Hypothalamus (tissue), 51 donors: ENCODE results near the gene TFCP2L1.

Experiments
- DNase-seq, 51 donors: peaks; one replicate each; lab custom pipeline; 2025; lab: John Stamatoyannopoulos, UW

TFCP2L1 gene

DNA sequence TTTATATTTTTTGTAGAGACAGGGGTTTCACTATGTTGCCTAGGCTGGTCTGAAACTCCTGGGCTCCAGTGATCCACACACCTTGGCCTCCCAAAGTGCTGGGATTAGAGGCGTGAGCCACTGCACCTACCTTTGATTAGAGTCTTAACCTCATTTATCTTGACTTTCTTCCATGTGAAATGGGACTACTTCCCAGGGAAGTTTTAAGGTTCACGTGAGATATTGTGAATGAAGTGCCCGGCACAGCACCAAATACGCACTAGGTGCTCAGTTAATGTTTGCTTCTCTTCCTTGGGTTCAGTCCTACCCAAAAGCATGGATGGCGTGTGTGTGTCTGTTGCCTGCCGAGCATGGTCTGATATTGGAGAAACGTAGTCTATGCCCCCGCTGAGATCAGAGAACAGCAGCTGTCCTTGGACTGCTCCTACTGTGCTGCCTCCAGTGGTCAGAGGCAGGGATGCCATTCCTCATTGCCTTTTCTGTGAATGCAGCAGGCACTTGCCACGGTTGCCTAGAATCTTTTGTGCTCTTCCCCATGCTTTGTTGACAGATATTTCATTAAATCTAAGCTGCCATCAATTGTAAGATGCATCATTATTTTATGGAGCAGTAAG lies 12.3 kb upstream of the TFCP2L1 start:
- DNase-seq = peak in 11 of 51 donors; percentile 7 to 45 (median 20)

DNA sequence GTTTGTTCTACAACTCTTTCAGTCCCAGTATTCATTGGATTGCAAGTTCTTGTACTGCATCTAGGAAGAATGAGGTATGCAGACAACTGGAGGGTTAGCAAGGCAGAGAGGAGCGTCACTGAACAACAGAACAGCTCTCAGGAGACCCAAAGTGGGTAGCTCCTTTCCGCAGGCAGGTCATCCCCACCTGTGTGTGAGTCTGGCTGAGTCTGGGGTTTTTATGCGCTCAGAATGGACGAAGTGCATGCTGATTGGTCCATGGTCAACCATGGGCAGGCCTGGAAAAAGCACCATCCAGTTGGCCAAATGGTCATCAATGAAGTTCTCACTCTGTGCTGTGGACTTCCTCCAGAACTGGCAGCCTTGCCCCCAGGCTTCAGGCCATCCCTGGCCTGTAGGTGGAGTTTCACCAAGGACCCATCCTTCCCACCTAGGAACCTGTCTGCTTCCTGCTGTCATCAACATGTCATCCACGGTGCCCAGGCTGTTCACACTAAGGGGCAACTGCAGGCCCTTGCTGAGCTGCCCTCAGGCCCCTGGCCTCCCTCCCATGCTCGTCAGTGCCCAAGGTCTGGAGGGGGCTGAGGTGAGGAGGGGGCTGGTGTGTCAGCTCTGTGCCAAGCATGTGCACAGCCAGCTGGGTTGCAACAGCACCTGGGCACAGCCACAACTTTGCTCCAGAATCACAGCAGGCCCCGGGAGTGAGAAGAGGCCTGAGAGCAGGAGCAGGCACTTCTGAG lies 11.1 kb upstream of the TFCP2L1 start:
- DNase-seq = no peak

DNA sequence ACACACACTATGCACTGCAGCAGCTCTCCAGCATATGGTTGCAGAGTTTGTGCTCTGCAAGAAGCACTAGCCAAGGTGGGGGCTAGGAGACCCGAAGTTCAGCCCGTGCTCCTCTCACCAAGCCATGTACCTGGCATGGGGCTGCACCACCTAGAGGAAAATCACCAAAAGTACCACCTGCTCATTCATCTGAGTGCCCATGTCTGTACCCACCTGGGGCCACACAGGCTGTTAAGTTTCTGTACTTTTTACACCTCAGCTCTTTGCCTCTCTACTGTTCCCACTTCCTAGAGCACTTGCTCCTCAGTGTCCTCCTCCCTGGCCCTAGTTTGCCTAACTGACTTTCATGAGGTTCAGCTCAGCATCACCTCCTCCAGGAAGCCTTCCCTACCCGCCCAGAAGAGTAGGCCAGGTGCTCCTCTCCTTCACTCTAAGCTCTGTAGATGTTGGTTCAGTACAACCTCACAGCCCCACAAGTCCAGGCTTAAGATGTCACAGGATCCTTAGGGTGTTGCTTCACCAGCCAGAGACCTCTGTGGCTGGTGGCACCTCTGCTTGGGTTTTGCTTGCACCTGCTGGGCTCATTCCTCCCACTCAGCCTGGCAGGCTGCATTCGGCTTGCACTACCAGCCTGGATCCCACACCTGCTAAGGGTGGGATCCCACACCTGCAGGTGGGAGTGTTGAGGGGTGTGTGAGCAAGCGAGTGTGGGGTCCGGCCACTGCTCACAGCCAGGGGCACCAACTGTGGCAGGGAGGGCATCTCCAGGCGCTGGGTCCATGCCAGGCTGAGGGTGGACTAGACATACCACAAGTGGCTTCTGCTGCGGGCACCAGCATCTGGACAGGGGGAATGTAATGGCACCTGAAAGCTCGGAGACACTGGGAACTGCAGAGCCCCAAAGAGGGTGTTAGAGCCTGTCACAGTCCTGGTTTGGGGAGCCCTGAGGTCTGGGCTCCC lies 10.2 kb upstream of the TFCP2L1 start:
- DNase-seq = no peak

DNA sequence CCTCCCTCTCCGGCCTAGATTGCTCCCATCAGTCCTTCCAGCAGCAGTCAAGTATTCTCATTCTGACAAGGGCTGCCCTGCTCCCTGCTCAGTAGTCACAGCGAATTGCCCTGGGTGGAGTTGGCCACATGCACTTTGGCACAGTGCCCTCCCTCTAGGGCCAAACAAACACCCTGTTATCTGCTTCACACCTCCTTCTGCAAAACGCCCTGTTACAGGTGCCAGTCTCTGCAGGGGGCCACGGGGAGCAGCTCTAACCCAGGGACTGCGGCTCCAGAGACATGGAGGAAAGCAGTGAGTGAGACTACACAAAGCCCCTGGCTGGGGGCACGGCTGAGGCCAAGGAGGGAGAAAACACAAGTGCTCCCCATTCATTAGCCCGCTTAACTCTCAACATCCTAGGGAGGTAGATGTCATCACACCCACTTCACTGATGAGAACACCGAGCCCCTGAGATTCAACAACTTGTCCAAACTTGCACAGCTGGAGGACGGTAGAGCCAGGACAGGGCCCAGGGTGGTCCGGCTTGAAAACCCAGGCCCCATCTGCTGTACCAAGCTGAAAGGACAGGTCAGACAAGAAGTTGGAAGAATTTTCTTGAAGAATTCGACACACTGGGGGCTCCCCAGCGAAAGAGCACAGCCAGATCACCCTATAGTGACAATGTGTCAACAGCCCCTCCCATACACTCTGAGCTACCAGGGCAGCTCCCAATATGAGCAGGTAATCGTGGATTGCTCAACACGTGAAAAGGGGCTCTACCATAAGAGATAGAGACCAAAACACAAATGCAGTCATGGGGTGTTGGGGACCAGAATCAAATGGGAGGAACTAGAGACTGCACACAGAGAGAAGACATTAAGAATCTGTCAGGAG lies 8.7 kb upstream of the TFCP2L1 start:
- no peak for DNase-seq

DNA sequence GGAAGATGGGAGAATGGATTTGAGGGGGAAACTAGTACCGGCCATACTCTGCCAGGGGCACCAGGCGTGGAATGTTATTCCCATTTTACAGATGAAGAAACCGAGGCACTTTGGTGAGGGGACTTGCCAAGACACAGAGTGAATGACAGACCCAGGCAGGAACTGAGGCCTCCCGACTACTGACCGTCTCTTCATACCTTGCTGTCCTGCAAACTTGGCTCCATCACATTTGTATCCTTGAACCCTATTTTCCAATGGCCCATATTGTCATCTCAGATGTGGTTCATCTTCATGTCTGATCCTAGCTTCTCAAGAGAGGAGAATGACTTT lies 6.2 kb upstream of the TFCP2L1 start:
- DNase-seq = no peak

DNA sequence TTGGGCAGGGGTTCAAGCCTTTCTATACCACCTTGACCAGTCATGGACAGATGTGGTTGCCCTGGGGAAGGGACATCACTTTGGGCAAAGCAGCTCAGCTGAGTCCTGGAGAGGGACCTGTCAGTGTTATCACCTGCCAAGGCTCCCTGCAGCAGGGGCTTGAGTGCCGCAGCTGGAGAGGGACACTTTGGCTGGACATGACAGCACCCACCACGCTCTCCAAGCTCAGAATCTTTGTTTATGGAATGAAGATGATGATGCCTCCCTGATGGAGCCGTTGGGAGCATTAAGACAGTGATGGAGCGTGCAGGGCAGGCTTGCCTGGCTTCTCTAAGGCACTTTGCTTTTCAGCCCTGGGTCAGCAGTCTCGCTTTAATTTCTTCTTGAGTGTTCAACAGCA lies 4.3 kb upstream of the TFCP2L1 start:
- no peak for DNase-seq

DNA sequence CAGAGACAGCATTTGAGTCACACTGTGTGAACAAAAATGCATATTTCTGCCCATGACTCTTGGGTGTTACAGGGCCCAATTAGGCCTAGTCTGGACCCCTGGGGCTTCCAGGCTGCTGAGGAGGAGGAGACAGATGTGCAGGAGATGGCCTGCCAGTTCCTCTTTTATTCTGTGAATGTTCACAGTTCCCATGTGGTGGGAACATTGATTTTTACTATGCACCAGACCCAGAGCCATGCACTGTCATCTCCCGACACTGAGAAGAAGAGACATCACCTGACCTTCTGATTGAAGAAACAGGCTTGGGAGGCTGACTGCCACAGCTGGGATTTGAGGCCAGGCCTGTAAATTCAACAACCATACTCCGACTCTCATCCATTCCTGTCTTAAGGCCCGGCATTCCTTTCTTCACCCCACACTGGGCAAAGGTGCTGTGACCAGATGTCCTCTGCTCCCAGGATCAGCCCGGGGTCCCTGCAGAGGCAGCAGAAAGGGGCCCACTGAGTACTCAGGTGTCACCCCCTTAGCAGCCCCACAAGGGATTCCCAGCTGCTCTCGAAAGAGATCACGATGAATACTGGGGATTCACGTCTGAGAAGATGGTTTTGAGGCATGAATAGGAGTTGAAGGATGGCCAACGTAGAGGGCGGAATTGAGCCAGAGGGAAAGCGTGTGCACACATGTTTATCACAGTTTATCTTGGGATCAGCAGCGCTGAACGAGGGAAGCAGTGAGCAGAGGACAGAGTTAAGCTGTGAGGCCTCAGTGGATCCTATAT lies 3.6 kb upstream of the TFCP2L1 start:
- no peak for DNase-seq

DNA sequence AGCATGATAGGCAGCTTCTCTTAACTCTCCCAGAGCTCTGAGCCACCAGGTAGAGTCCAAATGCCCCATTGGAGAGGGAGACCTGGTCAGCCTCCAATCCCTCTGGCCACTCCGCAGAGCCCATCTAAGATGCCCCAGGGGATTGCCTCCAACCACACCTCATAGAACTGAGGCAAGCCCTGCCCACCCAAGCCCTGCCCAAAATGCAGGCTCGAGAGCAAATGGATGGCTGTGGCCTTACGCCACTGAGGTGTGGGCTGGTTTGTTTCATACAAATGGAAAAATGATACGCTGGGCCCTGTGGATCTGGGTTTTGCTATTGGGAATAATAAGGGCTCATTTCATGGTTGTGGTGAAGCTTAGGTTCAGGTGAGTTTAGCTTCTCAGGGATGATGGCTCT lies 3.0 kb upstream of the TFCP2L1 start:
- DNase-seq = no peak

DNA sequence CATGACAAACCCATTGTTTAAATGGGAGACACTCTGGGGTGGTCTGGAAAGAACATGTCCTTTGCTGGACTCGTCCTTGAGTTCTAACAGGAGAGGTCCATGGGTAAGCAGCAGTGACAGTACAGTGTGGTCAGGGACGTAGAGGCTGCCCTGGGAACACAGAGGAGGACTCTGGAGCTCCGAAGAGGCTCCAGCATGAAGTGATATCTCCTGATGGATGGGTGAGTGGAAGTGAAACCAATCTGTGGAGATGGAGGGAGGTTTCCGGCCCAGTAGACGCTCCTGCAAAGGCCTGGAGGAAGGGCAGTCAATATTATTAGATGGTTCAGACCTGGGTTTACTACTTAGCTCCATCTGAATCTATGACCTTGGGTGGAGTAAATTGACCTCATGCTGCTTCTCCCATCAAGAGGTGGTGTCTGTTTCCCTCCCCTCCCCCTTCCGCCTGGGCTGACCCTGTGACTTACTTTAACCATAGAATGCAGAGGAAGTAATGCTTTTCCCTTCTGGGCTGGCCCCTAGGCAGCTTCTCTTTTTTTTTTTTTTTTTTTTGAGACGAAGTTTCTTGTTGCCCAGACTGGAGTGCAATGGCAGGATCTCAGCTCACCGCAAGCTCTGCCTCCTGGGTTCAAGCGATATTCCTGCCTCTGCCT lies 2.3 kb upstream of the TFCP2L1 start:
- peak in 2 of 51 donors; percentile 7 to 26 for DNase-seq

DNA sequence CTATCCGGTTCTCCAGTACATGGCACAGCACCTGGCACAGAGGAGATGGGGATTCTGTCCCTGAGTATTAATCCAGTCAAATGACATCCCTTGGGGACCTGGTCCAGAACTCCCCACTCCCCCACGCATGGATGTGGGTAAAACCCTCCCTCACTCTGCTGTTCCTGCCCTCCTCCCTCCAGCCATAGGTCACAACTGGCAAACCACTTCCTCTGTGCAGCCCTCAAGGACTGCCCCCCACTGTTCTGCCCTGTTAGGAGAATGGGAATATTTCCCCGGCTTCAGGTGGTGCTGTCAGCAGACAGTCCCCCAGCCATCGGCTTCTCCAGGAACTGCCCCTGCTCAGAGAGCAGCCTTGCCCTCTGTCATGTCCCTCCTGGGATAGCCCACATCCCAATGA lies 1.5 kb upstream of the TFCP2L1 start:
- DNase-seq = no peak

DNA sequence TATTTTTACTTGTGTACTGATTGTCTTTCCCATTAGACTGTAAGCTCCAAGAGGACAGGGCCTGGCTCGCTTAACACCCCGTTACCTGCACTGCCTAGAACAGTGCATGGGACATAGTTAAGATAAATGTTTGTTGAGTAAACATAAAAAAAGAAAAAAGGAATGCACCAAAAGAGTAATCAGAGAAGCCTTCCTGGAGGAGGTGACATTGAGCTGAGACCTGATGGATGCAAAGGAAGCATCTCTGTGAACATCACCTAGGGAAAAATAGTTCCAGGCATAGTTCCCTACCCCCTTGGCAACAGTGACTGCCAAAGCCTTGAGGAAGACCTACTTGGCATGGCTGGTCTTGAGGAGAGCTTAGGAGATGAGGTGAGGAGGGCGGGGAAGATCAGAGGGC lies 924 bp upstream of the TFCP2L1 start:
- DNase-seq = no peak

DNA sequence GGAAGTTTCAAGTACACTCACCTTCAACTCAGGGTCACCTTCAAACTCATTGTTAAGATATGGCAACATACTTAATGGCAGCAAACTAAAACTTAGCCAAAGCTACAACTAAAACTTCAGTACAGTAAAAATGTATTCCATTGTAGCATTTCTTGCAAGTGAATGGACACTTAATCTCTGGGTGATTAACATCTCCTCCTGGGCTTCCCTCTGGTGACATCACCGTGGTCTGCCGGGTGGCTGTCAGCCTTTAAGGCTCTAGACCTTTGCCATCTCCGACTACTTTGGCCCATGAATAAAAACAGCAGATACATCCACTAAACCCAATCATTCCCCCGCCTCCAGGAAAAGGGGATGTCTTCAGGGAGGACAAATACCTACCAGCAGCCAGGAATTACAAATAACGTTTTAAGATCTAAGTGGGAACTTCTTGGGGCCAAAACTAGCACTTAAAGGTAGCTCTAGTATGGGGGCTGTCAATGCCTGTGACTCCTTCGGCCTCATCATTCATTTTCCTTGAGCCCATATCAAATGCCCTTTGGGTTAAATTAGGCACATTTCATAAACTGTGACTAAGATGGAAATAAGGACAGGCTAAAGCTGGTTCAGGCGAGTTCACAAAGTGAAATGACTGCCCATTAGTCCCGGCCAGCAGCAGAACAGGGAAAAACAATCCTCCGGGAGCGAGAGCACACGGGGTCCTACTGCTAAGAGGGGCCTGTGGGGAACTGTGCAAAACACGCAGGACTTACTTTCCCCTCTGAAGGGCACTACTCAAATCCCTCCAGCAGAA lies 1.1 kb downstream of the TFCP2L1 start:
- DNase-seq = no peak

DNA sequence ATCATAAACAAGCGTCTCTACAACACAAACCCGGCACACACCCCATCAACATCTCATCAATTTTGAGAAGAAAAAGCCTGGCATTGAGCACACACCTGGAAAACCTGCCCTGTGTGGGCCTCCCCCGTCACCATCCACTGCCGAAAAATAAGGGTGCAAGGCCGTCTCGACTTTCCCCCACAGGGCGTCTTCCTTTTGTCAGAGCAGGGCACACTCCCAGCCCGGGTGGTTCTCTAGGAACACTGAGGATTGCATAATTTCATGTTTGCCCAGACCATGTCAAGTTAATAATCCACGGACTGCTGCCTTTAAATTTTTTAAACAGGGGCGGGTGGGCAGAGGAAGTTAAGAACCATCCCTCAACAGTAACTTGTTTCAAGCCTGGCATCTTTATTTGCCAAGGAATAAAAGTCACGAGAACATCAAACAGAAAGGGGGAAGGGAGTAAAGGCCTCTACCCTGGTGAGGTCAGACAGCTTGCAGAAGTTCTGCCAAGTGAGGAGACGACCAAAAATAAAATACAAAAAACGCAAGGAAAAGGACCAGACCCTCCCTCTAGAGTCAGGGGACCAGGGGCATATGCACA lies 2.1 kb downstream of the TFCP2L1 start:
- DNase-seq = no peak

DNA sequence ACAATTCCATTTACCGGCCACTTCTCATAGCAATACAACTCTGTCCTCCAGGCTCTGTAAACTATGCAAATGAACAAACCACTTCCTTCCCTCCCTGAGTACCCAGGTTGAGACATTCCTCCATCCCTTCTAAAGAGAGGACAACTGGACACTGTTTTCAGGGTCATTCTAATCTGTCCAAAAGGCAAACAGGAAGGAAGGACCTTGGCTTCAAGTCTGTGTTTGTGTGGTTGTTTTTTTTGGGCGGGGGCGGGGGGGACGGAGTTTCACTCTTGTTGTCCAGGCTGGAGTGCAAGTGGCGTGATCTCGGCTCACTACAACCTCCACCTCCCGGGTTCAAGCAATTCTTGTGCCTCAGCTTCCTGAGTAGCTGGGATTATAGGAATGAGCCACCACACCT lies 3.3 kb downstream of the TFCP2L1 start:
- DNase-seq = no peak

DNA sequence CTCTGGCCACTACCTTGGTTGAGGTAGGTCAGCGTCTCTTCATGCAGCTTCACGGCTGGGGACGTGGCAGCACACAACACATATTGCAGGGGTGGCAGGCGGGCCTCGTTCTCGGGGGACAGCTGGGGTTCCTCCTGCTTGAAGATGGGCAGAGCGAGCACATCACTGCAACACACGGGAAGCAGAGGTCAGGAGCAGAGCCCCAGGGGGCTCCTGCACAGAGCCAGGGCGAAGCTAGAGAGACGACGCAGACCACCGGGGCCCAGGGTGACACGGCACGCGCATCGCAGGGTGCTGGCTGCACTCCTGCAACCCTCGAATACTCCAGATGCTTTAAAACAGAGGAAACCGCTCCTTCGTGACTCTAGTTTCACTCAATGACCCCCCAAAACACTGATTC lies 3.9 kb downstream of the TFCP2L1 start:
- DNase-seq = no peak

DNA sequence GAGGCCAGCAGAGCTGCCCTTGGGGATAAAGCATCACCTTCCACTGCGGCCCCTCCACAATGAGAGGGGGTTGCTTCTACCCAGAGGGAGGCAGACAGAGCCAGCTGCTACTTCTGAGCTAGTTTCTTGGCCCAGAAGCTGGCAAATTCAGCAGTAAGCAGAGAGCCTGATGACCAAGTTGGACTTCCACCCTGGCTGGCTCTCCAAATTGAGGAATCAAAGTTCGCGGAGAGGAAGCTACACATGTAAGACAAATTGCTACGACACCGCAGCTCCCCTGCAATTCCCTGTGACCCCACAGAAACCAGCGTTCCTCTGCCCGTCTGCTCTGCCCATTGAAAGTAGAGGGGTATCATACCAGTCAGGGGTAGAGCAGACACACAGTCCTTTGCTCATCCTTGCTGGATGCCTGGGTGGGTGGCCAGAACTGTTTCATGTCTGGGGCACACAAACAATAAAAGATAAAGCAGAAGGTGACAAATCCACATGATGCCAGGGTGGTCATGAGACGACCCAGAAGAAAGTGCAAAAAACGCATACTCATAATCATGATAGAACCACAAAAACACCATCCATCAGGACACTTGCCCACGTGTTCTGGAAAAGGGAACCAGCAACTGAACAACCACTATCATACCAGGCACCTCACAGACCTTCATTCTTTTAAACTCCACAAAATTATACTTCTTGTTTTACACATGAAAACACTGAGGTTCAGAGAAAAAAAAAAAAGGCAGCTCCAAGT lies 5.4 kb downstream of the TFCP2L1 start:
- DNase-seq = no peak

DNA sequence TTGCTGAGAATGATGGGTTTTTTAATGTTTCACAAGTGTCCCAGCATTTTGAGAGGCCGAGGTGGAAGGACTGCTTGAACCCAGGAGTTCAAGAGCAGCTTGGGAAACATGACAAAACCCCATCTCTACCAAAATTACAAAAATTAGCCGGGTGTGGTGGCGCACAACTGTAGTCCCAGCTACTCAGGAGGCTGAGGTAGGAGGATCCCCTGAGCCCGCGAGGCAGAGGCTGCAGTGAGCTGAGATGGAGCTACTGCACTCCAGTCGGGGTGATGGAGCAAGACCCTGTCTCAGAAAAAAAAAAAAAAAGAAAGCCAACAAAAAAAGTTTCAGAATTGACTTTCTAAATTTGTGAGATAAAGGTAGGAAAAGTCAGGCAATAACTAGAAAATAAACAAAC lies 8.7 kb downstream of the TFCP2L1 start:
- no peak for DNase-seq
